ENCODE data around the gene SPECC1L. TPM values are rescaled to one million over a fixed set of nuclear protein-coding genes. Genes with fewer than 3 reads are reported as not detected.

SPECC1L gene
- total RNA-seq, 2 donors from 2014 or later: 39.6 to 63.2 TPM

GRCh38 chr22:24363243-24363642 lies 92.6 kb downstream of the SPECC1L start:
- no peak overlapping the region for H3K27ac ChIP-seq
- no peaks in the 10 kb centered on the region for H3K36me3 ChIP-seq
- TF ChIP-seq POLR2AphosphoS5 (IDR thresholded peaks at IDR 0.05): no peak
- no peak for TF ChIP-seq CTCF (IDR thresholded peaks at IDR 0.05)
- no peak for TF ChIP-seq POLR2A (IDR thresholded peaks at IDR 0.05)
- WGBS: 95% methylated on average over 3 of the region's 3 CpGs
- no peak overlapping the region for H3K4me3 ChIP-seq
- DNase-seq (ENCODE audit: low spot score): no peak
- H3K27me3 ChIP-seq (replicated peaks; ENCODE audit: insufficient read depth): no peaks in the 10 kb centered on the region
- no peaks in the 10 kb centered on the region for H3K9me3 ChIP-seq
- H3K4me1 ChIP-seq (replicated peaks): no peaks in the 10 kb centered on the region
- intact Hi-C loops (cut with DNase I): no loop called here

- no peaks in the 10 kb centered on the region for H3K36me3 ChIP-seq
- no peaks in the 10 kb centered on the region for H3K9me3 ChIP-seq
- DNase-seq (ENCODE audit: low spot score): no peak
- 71% methylated on average over 8 of the region's 8 CpGs for WGBS
- H3K4me3 ChIP-seq: no peak overlapping the region
- H3K27ac ChIP-seq: no peak overlapping the region
- TF ChIP-seq CTCF (IDR thresholded peaks at IDR 0.05): no peak
- TF ChIP-seq POLR2AphosphoS5 (IDR thresholded peaks at IDR 0.05): no peak
- TF ChIP-seq POLR2A (IDR thresholded peaks at IDR 0.05): no peak
- no peaks in the 10 kb centered on the region for H3K4me1 ChIP-seq (replicated peaks)
- H3K27me3 ChIP-seq (replicated peaks; ENCODE audit: insufficient read depth): no peaks in the 10 kb centered on the region
- intact Hi-C loops (cut with DNase I): no loop called here
Measured at GRCh38 chr22:24366701-24367100, 96.1 kb downstream of the SPECC1L start.

GRCh38 chr22:24367841-24368240 lies 97.2 kb downstream of the SPECC1L start:
- H3K27ac ChIP-seq: no peak overlapping the region
- H3K27me3 ChIP-seq (replicated peaks; ENCODE audit: insufficient read depth): no peaks in the 10 kb centered on the region
- no peaks in the 10 kb centered on the region for H3K4me1 ChIP-seq (replicated peaks)
- H3K4me3 ChIP-seq: no peak overlapping the region
- no peaks in the 10 kb centered on the region for H3K9me3 ChIP-seq
- intact Hi-C loops (cut with DNase I): no loop called here
- H3K36me3 ChIP-seq: no peaks in the 10 kb centered on the region
- WGBS: 73% methylated on average over 3 of the region's 3 CpGs
- TF ChIP-seq POLR2A (IDR thresholded peaks at IDR 0.05) (no peak), CTCF (IDR thresholded peaks at IDR 0.05) (no peak), POLR2AphosphoS5 (IDR thresholded peaks at IDR 0.05) (no peak)
- no peak for DNase-seq (ENCODE audit: low spot score)

GRCh38 chr22:24370401-24370800 lies 99.8 kb downstream of the SPECC1L start:
- whole genome bisulfite sequencing: 48% methylated on average over 2 of the region's 2 CpGs

More at GRCh38 chr22:24370401-24370800, 99.8 kb downstream of the SPECC1L start:
- Histone ChIP-seq H3K4me3 (no peak overlapping the region), H3K27ac (no peak overlapping the region), H3K9me3 (no peaks in the 10 kb centered on the region), H3K27me3 (replicated peaks; ENCODE audit: insufficient read depth) (no peaks in the 10 kb centered on the region), H3K36me3 (no peaks in the 10 kb centered on the region), H3K4me1 (replicated peaks) (no peaks in the 10 kb centered on the region)
- DNase-seq (ENCODE audit: low spot score): no peak
- intact Hi-C loops (cut with DNase I): no loop called here
- TF ChIP-seq POLR2AphosphoS5 (IDR thresholded peaks at IDR 0.05) (no peak), CTCF (IDR thresholded peaks at IDR 0.05) (no peak), POLR2A (IDR thresholded peaks at IDR 0.05) (no peak)

Data from prostate gland (tissue), 2 donors.